ENCODE measurements around the gene KRTAP10-7.
"Not testable (repeated sequence)": the region's sequence is repeated elsewhere in the genome, so short reads cannot be mapped to it uniquely, and the experiment has no call there.

The KRTAP10-7 gene

DNA sequence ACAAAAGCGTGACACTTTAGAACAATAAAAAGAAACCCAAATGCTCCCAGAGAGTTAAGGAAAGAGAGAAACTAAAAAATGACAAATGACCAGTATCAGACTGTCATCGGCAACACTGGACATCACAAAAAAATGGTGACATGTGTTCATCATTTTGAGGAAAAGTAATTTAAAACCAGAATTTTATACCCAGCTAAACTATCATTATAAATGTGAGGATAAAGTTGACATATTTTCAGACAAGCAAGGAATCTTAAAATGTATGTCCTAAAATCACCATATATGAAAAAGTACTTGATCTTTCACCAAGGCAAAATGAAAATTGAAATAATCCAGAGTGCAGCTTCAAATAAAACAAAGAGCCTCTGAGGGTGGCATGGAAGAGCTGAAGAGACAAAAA, 44.5 kb downstream of the KRTAP10-7 start:
- no peak for DNase-seq

GRCh38 chr21:44646366-44647221, 46.2 kb downstream of the KRTAP10-7 start, which contains the start of gene KRTAP10-11:
Gene KRTAP10-11 (plus strand): TSS chr21:44646414. CDS start chr21:44646459, 45 bp downstream.
- DNase-seq; in situ Hi-C loops (cut with HindIII; ENCODE audit: low pct_ligation_motif_present, low pct_unique_long_range_greater_than_20kb, low sequenced_read_pairs): not testable (repeated sequence)

More for the DNA sequence above, 44.5 kb downstream of the KRTAP10-7 start:
- in situ Hi-C loops (cut with HindIII; ENCODE audit: low pct_ligation_motif_present, low pct_unique_long_range_greater_than_20kb, low sequenced_read_pairs), result no loop called here

GRCh38 chr21:44647222-44647552, 46.8 kb downstream of the KRTAP10-7 start:
- DNase-seq, result no peak
- in situ Hi-C loops (cut with HindIII; ENCODE audit: low pct_ligation_motif_present, low pct_unique_long_range_greater_than_20kb, low sequenced_read_pairs), result no loop called here

GRCh38 chr21:44648557-44649311, 48.3 kb downstream of the KRTAP10-7 start:
- no peak for DNase-seq
- in situ Hi-C loops (cut with HindIII; ENCODE audit: low pct_ligation_motif_present, low pct_unique_long_range_greater_than_20kb, low sequenced_read_pairs), result no loop called here

DNA sequence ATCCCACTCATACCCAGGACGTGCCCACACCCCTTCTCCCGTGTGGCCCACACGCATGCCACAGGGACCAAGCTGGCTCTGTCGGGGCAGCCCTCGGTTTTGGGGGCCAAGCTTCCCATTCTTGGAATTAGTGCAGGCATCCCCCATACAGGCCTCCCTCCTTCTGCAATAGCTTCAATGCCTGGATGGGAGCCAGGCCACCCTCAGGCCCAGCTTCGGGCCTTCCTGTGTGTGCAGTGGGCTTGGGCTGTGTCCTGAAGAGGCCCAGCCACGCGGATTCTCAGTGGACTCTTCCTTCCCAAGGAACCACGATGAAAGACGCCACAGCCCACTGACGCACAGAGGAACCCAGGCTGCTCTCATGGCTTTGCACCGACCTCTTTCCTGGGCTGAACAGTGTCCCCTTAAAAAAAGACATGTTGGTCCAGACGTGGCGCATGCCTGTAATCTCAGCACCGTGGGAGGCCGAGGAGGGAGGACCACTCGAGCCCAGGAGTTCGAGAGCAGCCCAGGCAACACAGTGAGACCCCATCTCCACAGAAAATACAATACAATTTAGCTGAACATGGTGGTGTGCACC, 49.2 kb downstream of the KRTAP10-7 start:
- DNase-seq, result no peak
- in situ Hi-C loops (cut with HindIII; ENCODE audit: low pct_ligation_motif_present, low pct_unique_long_range_greater_than_20kb, low sequenced_read_pairs), result no loop called here

DNA sequence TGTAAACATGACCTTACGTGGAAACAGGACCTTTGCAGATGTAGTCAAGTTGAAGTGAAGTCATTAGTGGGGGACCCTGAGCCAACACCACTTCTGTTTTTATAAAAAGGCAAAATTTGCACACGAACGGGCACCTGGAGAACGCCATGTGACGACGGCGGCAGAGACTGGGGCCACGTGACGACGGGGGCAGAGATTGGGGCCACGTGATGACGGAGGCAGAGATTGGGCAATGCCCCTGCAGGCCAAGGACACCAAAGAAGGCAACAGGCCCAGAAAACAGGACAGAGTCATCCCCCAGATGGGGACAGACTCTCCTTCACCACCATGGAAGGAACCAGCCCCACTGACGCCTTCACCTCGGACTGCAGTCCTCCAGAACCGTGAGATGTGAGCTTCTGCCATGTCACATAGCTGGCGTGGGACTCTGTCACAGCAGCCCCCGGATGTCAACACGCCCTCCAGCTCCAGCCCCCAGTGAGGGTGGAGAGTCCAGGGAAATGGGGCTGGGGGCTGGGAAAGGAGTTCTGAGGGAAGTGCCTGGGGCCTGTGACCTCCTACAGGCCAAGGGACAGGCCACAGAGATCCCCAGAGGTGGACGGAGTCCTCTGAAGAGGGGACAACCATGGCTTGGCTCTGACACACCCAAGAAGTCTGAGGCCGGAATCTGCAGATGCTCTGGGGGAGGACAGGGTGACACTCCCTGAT, 50.0 kb downstream of the KRTAP10-7 start:
- in situ Hi-C loops (cut with HindIII; ENCODE audit: low pct_ligation_motif_present, low pct_unique_long_range_greater_than_20kb, low sequenced_read_pairs), result no loop called here
- DNase-seq, result no peak

GRCh38 chr21:44650973-44651675, 50.7 kb downstream of the KRTAP10-7 start:
- DNase-seq, result no peak
- in situ Hi-C loops (cut with HindIII; ENCODE audit: low pct_ligation_motif_present, low pct_unique_long_range_greater_than_20kb, low sequenced_read_pairs), result no loop called here

Data from ACHN (cell line).